HepG2 (cell line): ENCODE data around the gene NT5C3B. TPM values are rescaled to one million over a fixed set of nuclear protein-coding genes. Genes with fewer than 3 reads are reported as not detected.

Source experiments
- FOXC1 ChIP-seq: sonication (generic); formaldehyde crosslinking; IDR thresholded peaks from 2 replicates; pipeline ENCODE4 v1.8.0; 2022; ENCODE audit warnings: mild to moderate bottlenecking, missing genetic modification reagents, borderline replicate concordance
- KAT8 ChIP-seq: IDR thresholded peaks from 2 replicates; pipeline ENCODE4 v1.6.1; 2016; ENCODE audit warnings: missing genetic modification reagents, missing compliant biosample characterization
- MAZ ChIP-seq, 2 experiments: sonication (generic) in 1 of 2; formaldehyde crosslinking in 1 of 2; IDR thresholded peaks; 2 replicates each; pipeline versions ENCODE4 v1.5.0 to v1.6.1; 2012 to 2020; ENCODE audit warnings: low read depth in 2 of 2, mild to moderate bottlenecking in 2 of 2, borderline replicate concordance in 1 of 2, improper control_type of control experiment in 1 of 2, low read length in 1 of 2, missing genetic modification reagents in 1 of 2, moderate library complexity in 1 of 2
- MZF1 ChIP-seq: sonication (generic); formaldehyde crosslinking; IDR thresholded peaks from 2 replicates; pipeline ENCODE4 v1.8.1; 2023; ENCODE audit warnings: mild to moderate bottlenecking, missing genetic modification reagents, borderline replicate concordance
- NFE2L1 ChIP-seq: sonication (generic); formaldehyde crosslinking; IDR thresholded peaks from 2 replicates; pipeline ENCODE4 v1.4.0; 2020; ENCODE audit warnings: missing genetic modification reagents, mild to moderate bottlenecking, borderline replicate concordance
- REPIN1 ChIP-seq: sonication (generic); formaldehyde crosslinking; IDR thresholded peaks from 2 replicates; pipeline ENCODE4 v1.8.0; 2022; ENCODE audit warnings: missing genetic modification reagents, low read depth, mild to moderate bottlenecking, borderline replicate concordance
- SMC3 ChIP-seq: IDR thresholded peaks from 2 replicates; pipeline ENCODE4 v1.6.1; 2011; ENCODE audit warnings: low read length, improper control_type of control experiment
- SMYD3 ChIP-seq: sonication (generic); formaldehyde crosslinking; IDR thresholded peaks from 2 replicates; pipeline ENCODE4 v1.8.1; 2023; ENCODE audit warnings: mild to moderate bottlenecking, missing genetic modification reagents
- SP2 ChIP-seq: sonication (generic); formaldehyde crosslinking; IDR thresholded peaks from 2 replicates; pipeline ENCODE4 v1.5.1; 2020; ENCODE audit warnings: mild to moderate bottlenecking, missing genetic modification reagents
- TMF1 ChIP-seq: sonication (generic); formaldehyde crosslinking; IDR thresholded peaks from 2 replicates; pipeline ENCODE4 v1.8.1; 2022; ENCODE audit warnings: low read depth, missing genetic modification reagents
- ZBTB7A ChIP-seq: sonication (generic); formaldehyde crosslinking; IDR thresholded peaks from 2 replicates; pipeline ENCODE4 v1.8.0; 2022; ENCODE audit warnings: mild to moderate bottlenecking, missing genetic modification reagents
- ZNF616 ChIP-seq: sonication (generic); formaldehyde crosslinking; IDR thresholded peaks from 2 replicates; pipeline ENCODE4 v1.5.0; 2020; ENCODE audit warnings: low read depth, mild to moderate bottlenecking, missing genetic modification reagents
- polyA plus RNA-seq, 8 experiments: library from polyadenylated mRNA; depleted of rRNA in 3 of 8; stranded (reverse) in 7 of 8; unstranded in 1 of 8; fragments of >200 nt; fragmentation: Illumina TruSeq in 4 of 8; extraction: Trizol in 4 of 8; gene quantifications; 2 replicates each; pipeline versions ENCODE4 v1.2.1 to v1.2.3, GENCODE V29; 2011 to 2016; ENCODE audit warnings: low read depth in 4 of 8, missing spikeins in 1 of 8, mixed read lengths in 1 of 8; ENCODE audit not compliant: insufficient read depth in 1 of 8
- total RNA-seq, 5 experiments: library from RNA; depleted of rRNA; stranded (reverse); fragments of >200 nt; fragmentation: Illumina TruSeq; extraction: Trizol; gene quantifications; 2 replicates each; pipeline ENCODE4 v1.2.3, GENCODE V29; 2016; ENCODE audit warnings: low read depth in 1 of 5
- TF ChIP-seq, protein P1 (sequence below): IDR thresholded peaks from 2 replicates; pipeline ENCODE4 v1.6.1; 2016; ENCODE audit warnings: low read depth, missing genetic modification reagents, missing compliant biosample characterization
- TF ChIP-seq, protein P2 (sequence below): sonication (generic); formaldehyde crosslinking; IDR thresholded peaks from 2 replicates; pipeline ENCODE4 v1.5.0; 2020; ENCODE audit warnings: missing genetic modification reagents
- TF ChIP-seq, protein P3 (sequence below): sonication (generic); formaldehyde crosslinking; IDR thresholded peaks from 2 replicates; pipeline ENCODE4 v1.8.1; 2023; ENCODE audit warnings: mild to moderate bottlenecking, inconsistent platforms, moderate library complexity, missing genetic modification reagents, borderline replicate concordance
- TF ChIP-seq, protein P4 (sequence below): sonication (generic); formaldehyde crosslinking; IDR thresholded peaks from 2 replicates; pipeline ENCODE4 v1.5.0; 2020; ENCODE audit warnings: missing genetic modification reagents, mild to moderate bottlenecking, borderline replicate concordance
- TF ChIP-seq, protein P5 (sequence below): IDR thresholded peaks from 2 replicates; pipeline ENCODE4 v1.6.1; 2016; ENCODE audit warnings: low read depth

The NT5C3B gene
- total and polyA plus RNA-seq, 2 of the 13 experiments (the other 11 are each of a cell fraction or from before 2014, with no cell fraction given): 104 to 126 TPM

DNA sequence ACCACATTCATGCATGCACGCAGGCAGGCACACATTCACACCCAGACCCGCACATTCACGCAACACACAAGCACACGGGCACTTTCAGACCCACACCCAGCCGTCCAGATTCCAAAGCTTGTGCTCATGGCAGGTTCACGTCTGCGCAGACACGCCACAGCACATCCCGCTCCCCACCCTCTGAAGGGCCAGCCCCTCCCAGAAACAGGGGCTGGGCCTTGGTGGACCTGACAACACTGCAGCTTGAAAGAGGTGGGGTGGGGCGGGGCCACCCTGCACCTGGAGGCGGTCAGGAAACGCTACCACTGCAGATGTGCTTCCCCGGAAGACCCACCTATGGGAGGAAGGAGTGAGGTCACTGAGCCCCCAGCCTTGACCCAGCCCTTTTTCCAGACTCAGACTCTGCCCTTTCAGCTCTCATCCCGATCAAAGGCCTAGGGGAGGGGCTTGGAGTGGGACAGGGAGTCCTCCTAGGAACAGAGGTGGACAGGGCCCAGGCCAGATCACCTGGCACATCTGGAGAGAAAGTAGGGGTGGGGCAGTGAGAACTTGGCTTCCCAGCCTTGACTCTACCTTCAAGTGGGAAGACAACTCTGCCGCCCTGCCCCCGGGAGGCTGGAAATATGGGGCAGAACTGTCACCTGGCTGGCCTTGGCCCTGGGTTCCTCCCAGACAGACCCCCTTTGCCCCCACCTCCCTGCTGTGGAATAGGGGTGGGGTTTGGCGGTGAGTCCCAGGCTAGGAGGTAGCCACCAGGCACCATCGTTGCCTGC lies 35.2 kb downstream of the NT5C3B start (continued):
- no peak for TF ChIP-seq SMC3
- TF ChIP-seq SP2 (CRISPR knock-in tag): peak; percentile 47; the same call in 1 of the 2 replicates
- TF ChIP-seq ZNF616 (CRISPR knock-in tag): no peak
- TF ChIP-seq MAZ (IDR thresholded peaks at IDR 0.05; ENCODE audit: borderline replicate concordance, low read depth, low read length): peak; percentile 71
- no peak for TF ChIP-seq MAZ (CRISPR knock-in tag; IDR thresholded peaks at IDR 0.05; ENCODE audit: low read depth)
- TF ChIP-seq, protein P1, sequence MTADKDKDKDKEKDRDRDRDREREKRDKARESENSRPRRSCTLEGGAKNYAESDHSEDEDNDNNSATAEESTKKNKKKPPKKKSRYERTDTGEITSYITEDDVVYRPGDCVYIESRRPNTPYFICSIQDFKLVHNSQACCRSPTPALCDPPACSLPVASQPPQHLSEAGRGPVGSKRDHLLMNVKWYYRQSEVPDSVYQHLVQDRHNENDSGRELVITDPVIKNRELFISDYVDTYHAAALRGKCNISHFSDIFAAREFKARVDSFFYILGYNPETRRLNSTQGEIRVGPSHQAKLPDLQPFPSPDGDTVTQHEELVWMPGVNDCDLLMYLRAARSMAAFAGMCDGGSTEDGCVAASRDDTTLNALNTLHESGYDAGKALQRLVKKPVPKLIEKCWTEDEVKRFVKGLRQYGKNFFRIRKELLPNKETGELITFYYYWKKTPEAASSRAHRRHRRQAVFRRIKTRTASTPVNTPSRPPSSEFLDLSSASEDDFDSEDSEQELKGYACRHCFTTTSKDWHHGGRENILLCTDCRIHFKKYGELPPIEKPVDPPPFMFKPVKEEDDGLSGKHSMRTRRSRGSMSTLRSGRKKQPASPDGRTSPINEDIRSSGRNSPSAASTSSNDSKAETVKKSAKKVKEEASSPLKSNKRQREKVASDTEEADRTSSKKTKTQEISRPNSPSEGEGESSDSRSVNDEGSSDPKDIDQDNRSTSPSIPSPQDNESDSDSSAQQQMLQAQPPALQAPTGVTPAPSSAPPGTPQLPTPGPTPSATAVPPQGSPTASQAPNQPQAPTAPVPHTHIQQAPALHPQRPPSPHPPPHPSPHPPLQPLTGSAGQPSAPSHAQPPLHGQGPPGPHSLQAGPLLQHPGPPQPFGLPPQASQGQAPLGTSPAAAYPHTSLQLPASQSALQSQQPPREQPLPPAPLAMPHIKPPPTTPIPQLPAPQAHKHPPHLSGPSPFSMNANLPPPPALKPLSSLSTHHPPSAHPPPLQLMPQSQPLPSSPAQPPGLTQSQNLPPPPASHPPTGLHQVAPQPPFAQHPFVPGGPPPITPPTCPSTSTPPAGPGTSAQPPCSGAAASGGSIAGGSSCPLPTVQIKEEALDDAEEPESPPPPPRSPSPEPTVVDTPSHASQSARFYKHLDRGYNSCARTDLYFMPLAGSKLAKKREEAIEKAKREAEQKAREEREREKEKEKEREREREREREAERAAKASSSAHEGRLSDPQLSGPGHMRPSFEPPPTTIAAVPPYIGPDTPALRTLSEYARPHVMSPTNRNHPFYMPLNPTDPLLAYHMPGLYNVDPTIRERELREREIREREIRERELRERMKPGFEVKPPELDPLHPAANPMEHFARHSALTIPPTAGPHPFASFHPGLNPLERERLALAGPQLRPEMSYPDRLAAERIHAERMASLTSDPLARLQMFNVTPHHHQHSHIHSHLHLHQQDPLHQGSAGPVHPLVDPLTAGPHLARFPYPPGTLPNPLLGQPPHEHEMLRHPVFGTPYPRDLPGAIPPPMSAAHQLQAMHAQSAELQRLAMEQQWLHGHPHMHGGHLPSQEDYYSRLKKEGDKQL (CRISPR knock-in tag): no peak
- no peak for TF ChIP-seq NFE2L1 (CRISPR knock-in tag)
- TF ChIP-seq SMYD3 (CRISPR knock-in tag): no peak; the same call in 1 of the 2 replicates
- TF ChIP-seq ZBTB7A (CRISPR knock-in tag): peak; percentile 51; the same call in 1 of the 2 replicates
- TF ChIP-seq TMF1 (CRISPR knock-in tag): no peak; the same call in 1 of the 2 replicates
- no peak for TF ChIP-seq MZF1 (CRISPR knock-in tag)
- TF ChIP-seq, protein P2, sequence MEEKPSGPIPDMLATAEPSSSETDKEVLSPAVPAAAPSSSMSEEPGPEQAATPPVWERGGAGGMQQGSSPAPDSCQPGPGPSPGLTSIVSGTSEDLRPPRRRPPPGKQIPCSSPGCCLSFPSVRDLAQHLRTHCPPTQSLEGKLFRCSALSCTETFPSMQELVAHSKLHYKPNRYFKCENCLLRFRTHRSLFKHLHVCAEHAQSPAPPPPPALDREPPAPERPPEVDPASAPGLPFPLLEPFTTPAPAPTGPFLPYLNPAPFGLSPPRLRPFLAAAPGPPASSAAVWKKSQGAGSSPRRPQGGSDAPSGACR: no peak
- no peak; the same call in 1 of the 2 replicates for TF ChIP-seq KAT8 (CRISPR knock-in tag)
- TF ChIP-seq, protein P3, sequence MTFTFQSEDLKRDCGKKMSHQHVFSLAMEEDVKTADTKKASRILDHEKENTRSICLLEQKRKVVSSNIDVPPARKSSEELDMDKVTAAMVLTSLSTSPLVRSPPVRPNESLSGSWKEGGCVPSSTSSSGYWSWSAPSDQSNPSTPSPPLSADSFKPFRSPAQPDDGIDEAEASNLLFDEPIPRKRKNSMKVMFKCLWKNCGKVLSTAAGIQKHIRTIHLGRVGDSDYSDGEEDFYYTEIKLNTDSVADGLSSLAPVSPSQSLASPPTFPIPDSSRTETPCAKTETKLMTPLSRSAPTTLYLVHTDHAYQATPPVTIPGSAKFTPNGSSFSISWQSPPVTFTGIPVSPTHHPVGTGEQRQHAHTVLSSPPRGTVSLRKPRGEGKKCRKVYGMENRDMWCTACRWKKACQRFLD (CRISPR knock-in tag): no peak
- TF ChIP-seq FOXC1 (CRISPR knock-in tag): no peak
- TF ChIP-seq, protein P4, sequence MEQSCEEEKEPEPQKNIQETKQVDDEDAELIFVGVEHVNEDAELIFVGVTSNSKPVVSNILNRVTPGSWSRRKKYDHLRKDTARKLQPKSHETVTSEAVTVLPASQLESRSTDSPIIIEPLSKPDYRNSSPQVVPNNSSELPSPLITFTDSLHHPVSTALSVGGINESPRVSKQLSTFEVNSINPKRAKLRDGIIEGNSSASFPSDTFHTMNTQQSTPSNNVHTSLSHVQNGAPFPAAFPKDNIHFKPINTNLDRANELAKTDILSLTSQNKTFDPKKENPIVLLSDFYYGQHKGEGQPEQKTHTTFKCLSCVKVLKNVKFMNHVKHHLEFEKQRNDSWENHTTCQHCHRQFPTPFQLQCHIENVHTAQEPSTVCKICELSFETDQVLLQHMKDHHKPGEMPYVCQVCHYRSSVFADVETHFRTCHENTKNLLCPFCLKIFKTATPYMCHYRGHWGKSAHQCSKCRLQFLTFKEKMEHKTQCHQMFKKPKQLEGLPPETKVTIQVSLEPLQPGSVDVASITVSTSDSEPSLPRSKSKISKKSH: 0 out of 2 replicates have a peak, but pooled peaks have one; percentile 27
- TF ChIP-seq, protein P5, sequence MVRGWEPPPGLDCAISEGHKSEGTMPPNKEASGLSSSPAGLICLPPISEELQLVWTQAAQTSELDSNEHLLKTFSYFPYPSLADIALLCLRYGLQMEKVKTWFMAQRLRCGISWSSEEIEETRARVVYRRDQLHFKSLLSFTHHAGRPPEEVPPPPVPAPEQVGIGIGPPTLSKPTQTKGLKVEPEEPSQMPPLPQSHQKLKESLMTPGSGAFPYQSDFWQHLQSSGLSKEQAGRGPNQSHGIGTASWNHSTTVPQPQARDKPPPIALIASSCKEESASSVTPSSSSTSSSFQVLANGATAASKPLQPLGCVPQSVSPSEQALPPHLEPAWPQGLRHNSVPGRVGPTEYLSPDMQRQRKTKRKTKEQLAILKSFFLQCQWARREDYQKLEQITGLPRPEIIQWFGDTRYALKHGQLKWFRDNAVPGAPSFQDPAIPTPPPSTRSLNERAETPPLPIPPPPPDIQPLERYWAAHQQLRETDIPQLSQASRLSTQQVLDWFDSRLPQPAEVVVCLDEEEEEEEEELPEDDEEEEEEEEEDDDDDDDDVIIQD (CRISPR knock-in tag): peak; percentile 21; the same call in 1 of the 2 replicates
- TF ChIP-seq REPIN1 (CRISPR knock-in tag): peak; percentile 69; the same call in 1 of the 2 replicates
